ENCODE measurements around the gene USP11.

The USP11 gene

DNA sequence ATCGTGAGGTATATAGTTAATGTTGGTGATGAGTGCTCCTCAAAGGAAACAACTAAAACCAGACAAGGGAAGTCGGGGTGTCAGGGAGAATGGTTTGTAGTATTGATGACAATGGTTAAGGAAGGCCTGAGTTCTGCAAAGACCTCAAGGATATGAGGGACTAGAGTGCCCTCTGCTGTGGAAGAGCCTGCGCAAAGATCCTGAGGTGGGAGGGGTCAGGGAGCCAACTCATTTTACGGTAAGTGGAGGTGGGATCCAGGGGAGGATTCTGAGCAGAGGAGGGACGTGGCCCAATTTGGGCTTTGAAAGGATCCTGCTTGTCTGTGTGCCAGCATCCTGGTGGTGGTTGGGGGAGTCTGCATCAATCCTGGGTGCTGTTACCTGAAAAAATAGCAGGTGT lies 27.8 kb upstream of the USP11 start:
- no peak for FAIRE-seq

DNA sequence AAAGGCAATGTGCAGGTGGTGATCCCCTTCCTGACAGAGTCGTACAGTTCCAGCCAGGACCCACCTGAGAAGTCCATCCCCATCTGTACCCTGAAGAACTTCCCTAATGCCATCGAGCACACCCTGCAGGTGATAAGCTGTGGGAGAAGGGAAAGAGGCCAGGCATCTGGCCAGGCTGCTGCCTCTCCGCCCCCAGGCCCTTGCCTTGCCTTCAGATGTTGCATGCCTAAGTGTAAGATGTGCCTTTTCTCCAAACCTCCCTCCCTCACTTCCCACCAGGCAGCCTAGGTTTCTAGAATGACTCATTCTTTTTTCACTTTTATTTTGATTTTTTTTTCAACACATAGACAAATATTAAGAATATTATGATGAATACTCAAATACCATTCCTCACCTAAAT lies 26.5 kb upstream of the USP11 start:
- FAIRE-seq: peak; percentile 74

DNA sequence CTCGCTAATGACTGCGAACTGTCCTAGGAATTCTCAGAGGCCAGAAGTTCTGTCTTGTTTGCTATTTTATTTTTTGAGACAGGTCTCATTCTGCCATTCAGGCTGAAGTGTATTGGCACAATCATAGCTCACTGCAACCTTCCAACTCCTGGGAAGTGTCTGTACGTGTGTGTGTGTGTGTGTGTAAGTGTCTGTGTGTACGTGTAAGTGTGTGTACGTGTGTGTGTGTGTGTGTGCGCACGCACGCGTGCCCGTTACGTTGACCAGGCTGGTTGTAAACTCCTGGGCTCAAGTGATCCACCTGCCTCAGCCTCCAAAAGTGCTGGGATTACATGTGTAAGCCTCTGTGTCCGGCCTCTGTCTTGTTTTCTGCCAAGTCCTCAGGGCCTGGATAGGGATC lies 24.7 kb upstream of the USP11 start:
- FAIRE-seq: no peak

DNA sequence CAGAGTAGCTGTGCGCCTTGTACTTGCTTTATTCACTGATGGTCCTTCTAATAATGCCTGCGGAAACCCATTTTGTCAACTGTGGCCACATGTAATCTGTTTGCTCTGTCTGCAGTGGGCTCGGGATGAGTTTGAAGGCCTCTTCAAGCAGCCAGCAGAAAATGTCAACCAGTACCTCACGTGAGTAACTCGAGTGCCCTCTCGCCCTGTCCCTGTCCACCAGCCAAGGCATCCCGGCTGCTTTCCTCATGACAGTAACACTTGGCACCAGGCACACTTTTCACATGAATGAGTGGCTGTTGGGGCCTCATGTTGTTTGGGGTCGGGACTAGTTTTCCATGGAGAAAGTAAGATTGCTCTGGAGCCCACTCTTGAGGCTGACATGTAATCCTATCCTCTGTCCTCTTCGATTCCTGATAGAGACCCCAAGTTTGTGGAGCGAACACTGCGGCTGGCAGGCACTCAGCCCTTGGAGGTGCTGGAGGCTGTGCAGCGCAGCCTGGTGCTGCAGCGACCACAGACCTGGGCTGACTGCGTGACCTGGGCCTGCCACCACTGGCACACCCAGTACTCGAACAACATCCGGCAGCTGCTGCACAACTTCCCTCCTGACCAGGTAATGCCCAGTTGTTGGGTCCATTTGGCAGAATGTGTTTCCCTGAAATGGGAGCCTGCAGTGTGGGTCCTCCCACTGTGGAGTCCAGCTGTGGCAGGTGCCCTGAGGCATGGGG lies 23.1 kb upstream of the USP11 start:
- FAIRE-seq: no peak

DNA sequence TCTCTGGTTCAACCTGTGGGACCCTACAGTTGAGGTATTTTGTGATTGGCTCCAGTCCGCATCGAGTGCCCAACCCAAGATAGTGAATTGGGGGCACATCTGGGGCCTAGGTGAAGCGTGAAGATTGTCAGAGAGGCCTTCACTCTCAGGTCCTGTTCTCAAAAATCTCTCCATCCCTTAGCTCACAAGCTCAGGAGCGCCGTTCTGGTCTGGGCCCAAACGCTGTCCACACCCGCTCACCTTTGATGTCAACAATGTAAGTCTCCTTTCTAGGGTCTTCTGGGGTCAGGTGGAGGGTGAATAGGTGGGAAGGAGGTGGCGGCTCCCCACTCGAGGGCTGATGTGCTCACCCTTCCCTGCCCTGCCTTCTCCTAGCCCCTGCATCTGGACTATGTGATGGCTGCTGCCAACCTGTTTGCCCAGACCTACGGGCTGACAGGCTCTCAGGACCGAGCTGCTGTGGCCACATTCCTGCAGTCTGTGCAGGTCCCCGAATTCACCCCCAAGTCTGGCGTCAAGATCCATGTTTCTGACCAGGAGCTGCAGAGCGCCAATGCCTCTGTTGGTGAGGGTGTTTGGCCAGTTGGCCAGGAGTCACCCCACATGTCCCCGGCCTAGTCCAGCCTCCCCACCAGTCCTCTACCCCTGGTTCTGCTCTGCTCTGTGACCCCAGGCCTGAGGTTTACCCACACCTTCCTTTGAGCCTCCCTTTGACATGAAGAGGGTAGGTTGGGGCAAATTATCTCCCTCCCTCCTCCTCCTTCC lies 22.0 kb upstream of the USP11 start:
- no peak for FAIRE-seq

DNA sequence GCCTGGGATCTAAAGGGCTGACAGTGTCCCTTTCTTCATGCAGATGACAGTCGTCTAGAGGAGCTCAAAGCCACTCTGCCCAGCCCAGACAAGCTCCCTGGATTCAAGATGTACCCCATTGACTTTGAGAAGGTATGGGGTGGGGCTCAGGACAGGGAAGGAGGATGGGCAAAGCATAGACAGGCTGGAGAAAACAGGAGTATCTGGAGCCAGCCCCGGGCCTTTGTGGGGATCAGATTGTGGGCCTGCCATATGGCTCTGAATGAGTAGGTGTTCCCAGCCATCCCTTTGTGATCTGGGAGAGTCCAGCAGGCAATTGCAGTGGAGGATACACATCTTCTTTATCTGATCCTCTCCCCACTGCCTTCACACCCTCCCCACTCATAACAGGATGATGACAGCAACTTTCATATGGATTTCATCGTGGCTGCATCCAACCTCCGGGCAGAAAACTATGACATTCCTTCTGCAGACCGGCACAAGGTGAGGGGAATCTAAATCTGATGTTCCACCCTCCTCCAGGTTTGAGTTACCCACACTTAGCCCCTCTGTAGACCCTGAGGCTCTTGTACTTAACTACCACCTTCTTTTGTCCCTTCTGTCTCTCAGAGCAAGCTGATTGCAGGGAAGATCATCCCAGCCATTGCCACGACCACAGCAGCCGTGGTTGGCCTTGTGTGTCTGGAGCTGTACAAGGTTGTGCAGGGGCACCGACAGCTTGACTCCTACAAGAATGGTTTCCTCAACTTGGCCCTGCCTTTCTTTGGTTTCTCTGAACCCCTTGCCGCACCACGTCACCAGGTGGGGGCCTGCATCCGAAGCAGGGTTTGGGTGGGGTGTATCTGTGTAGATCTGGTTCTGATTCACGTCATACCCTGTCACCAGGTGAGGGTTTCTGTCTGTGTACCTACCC lies 20.2 kb upstream of the USP11 start:
- no peak for FAIRE-seq

DNA sequence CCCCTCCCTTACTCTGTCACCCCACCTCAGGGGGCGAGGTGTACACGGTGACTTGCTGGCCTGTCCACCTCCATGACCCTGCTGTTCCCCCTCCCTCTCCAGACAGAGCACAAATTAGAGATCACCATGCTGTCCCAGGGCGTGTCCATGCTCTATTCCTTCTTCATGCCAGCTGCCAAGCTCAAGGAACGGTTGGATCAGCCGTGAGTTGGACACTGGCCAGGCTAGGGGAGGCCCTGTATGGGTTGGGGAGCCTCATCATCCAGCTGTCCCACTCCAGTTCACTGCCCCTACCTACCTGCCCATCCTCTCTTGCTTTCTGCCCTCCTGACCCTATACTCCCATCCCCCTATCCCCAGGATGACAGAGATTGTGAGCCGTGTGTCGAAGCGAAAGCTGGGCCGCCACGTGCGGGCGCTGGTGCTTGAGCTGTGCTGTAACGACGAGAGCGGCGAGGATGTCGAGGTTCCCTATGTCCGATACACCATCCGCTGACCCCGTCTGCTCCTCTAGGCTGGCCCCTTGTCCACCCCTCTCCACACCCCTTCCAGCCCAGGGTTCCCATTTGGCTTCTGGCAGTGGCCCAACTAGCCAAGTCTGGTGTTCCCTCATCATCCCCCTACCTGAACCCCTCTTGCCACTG lies 18.3 kb upstream of the USP11 start:
- FAIRE-seq: no peak

DNA sequence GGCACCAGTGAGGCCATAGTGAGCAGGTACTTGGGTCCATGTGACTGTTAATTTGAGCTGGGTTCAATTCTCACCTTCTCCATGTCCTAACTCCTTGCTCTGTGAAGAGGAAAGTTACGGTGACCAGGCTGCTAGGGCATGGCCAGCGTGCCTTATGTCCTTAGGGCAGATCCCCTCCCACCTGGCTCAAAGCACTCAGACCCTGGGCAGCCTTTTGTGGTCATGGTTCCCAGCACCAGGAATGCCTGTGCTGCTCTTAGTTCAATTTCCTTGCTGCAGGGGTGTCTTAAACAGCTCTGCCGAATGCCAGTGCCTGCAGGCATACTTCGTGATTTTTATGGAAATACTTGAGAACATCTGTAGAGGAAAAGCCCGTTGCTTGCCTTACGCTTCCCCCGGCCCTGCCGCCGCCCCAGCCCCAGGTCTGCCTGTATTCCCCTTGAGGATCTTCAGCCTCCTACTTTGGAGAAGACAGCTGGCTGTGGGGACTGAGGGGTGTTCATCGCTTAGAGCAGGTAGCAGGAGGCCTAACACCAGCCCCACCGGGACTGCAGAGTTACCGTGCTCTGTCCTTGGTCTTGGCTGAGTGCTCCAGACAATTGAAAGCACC lies 17.4 kb upstream of the USP11 start:
- no peak for FAIRE-seq

DNA sequence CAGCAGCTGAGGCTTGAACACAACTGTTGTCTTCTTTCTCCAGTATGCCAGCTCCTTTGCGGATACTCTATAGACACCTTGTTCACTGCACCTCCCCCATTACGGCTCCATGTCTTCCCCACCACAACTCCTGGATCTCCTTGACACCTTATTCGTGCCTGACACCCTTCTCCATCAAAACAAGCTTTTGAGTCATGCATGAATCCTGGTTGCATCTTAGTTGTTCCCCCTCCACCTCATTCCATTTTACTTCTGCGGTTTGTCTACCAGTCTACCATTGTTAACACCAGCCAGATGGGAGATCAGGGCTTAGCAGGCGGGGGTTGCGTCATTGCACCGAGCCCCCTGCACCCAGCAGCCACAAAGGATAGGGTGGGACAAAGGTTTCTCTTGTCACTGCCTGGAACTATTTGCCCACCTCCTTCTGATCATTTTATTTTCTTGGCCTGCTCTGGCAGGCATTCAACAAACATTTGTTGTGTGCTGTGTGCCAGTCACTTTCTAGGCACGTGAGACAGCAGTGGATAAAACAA lies 16.4 kb upstream of the USP11 start:
- FAIRE-seq: no peak

DNA sequence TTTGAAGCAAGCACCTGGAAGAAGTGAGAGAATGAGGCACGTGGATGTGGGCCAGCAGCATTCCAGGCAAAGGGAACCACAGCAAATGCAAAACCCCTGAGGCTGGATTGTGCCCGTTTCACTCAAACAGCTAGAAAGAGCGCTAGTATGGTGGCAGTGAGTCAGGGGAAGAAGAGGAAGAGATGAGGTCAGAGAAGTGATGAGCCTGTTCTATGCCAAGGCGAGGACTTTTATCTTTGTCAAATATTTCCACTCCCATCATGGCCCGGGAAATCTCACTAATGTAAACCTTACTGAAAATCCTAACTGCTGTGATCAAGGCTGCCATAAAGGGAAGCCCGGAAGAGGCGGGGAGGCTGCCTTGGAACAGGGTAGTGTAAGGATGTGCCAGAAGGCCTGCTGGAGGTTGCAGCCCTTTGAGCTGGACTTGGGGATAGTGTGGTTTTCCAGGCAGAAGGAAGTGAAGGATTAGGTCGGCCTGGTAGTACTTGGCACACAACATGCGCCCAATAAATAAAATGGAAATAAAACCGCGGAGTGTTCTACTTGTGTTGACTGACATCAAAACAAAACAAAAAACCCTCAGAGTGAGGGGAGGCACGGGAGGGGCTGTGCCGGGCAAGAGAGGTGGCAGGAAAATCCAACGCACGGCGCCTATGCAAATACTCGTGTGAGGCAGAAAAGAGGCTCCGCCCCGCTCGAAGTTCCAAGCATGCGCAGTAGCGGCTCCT lies 15.5 kb upstream of the USP11 start:
- no peak for FAIRE-seq

DNA sequence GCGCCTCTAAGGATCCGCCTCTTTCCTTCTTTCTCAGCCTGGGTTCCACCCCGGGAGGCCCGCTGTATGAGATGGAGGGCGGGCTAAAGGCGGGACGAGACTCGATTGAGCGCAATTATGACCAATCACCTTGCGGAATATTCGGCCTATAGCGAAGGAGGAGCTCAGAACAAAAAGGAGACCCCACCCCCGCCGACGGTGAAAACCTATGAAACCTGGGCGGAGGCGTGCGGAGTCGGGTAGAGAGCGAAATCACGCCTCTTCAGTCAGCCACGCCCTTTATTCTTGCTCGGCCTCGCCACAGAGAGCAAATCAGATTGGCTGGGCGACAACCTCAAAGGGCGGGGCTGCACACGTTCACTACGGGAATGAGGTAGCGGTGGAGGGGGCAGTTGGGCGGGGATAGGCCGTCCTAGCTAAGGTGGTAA lies 14.9 kb upstream of the USP11 start:
- peak; percentile 99 for FAIRE-seq

DNA sequence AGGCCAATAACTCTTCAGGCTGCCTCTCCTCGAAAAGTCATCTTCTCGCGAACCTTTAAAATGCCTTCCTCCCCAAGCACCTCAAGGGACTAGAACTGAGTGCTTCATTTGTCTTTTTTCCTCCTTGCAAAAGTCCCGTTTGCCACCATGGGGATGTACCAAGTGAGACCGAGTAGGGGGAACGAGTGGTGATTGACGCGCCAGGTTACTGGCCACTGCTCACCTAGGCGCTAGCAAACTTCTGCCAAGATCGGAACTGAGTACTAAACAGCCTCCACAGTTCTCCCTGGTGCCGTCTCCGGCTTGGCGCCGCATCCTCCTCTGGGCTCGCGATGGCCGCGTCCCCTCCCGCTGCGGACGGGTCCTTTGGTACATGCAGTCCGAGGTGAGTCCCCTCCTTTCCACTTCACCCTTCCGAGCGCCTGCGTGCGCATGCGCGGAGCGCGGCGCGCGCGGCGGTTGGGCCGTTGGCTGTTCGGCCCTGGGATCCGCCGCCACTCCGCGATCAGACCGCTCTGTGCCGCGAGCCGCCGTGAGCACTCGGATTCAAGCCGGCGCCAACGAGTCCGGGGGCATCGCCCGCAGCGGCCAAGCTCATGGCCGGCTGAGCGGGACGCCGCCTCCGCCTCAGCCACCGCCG lies 14.4 kb upstream of the USP11 start, which contains the start of gene CDK16:
TSS of gene CDK16 (plus strand) at position 402 of the 640 bp plus-strand sequence. CDS start 4,877 bp downstream, outside the sequence.
- no peak for FAIRE-seq

DNA sequence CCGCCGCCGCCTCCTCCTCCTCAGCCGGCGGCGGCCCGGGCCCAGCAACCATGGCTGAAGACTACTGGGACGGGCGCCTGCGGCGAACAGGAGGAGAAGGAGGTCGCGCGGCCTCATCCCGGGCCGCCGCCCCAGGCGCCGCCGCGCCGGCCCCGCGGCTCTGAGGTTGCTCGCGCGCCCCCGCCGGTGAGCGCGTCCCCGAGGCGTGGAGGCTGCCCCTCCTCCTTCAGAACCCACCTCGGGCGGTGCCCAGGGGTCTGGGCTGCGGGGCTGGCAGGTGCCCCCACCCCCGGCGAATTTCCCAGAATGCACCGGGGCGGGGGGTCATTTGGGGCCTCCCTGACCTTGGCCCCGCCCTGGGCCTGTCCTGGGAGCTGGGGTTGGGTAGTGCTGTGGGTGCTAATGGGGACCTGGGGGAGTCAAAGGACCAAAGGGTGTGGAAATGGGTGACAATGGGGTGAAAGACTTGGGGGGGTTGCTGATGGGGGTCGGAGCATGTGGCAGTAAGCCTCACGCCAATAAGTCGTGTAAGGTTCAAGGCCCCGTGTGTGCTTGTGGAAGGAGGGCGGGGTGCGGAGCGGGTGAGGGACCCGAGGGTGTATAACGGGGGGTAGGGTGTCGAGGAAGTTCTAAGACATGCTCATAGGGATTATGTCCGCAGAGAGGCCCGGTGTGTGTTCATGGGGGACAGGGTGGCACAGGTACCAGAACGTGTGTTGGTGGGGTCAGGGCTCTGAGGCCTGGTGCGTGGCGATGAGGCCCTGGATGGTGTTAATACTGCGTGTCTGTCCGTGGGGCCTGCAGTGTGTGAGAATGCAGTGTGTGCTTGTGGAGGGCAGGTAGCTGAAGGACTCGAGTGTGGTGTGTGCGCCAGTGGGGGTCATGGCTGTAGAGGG lies 13.6 kb upstream of the USP11 start:
- no peak for FAIRE-seq

DNA sequence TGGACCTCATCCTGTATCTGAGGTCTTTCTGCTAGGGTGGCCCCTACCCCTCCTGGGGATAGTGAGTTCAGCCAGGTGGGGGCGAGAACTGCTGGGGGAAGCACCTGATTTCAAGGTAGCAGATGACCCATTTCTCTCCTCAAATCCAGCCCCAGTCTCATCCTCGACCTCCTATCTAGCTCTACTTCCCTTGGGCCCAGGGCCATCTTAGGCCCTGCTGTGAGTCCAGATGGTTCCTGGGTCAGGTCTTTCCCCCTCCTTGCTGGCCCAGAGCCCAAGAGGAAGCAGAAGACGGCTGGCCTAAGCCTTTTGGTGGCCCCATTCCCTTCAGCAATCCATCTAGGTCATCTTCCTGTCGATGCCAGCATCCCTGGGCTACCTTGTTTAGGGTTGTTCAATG lies 11.1 kb upstream of the USP11 start:
- no peak for FAIRE-seq

DNA sequence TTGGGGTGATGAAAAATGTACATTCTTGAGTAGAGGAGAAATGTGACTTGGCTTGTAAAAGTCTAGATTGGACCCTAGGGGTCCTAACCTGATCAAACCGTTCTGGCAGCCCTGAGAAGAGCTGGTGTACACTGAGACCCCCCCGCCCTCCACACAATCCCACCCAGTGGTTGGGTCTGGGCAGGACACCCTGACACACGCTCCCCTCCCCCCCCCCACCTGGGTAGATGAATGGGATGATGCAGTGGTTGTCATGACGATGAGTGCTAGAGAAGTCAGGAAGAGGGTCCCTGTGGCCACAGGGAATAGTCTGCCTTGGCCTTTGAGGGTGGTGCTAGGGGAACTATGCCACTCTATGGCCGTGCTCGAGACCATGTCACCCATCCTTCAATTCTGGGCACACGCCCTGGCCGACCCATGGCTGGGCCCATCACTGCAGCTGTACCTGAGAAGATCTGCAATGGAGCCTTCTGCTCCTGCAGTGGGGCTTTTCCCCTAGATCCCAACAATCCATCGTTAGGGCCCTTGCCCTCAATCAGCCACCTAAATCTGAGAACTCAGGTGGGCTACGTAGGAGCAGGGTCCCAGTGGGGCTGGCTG lies 10.0 kb upstream of the USP11 start:
- FAIRE-seq: no peak

DNA sequence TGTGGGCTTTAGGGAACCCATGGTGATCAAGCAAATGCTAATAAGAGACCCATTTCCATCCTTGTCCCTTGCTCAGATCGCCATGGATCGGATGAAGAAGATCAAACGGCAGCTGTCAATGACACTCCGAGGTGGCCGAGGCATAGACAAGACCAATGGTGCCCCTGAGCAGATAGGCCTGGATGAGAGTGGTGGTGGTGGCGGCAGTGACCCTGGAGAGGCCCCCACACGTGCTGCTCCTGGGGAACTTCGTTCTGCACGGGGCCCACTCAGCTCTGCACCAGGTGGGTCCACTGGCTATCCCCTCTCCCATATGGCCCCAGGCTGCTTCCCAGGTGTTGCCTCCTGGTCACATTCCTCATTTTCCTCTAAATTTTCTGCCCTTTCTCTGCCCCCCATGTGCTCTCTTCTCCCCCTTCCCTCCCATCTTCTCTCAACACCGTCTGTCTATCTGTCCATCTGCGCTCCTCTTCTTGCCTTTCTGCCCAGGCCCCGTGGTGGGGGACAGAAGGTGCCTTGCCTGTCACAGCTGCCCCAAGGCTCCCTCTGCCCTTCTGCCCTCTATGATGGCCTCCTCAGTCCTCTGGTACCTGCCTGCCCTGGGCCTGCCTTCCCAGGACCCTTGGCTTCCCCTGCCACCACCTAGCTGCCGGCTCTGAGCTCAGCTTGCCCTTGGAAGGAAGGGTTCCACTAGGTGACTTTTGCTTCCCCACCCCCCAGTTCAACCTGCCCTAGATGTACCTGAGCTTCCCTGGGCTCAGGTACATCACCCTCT lies 9.1 kb upstream of the USP11 start:
- no peak for FAIRE-seq

DNA sequence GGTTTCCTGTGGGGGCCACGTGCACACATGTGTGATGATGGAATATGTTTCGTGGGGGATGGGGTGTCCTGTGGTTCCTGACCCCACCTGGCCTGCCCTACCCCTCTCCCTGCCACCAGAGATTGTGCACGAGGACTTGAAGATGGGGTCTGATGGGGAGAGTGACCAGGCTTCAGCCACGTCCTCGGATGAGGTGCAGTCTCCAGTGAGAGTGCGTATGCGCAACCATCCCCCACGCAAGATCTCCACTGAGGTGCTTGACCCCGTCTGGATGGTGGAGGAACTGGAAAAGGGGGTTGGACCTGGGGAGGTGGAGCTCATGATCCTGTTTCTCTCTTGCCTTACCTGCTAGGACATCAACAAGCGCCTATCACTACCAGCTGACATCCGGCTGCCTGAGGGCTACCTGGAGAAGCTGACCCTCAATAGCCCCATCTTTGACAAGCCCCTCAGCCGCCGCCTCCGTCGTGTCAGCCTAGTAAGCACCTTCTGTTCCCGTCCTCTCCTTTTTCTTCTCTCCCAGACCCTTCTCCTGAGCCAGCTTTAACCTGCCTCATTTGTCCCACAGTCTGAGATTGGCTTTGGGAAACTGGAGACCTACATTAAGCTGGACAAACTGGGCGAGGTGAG lies 8.4 kb upstream of the USP11 start:
- no peak for FAIRE-seq

DNA sequence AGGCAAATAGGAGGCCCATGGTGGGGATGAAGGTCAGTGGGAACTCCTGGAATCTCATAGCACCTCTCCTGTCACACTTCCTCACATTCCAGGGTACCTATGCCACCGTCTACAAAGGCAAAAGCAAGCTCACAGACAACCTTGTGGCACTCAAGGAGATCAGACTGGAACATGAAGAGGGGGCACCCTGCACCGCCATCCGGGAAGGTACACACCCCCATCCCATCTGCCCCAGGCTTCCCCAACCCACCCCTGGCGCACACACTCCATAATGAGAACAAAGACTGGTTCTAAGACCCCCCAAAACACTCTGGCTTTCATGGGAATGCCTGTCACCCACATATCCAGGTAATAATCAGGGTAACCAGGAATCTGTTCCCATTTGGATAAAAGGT lies 7.9 kb upstream of the USP11 start:
- no peak for FAIRE-seq

Data from G401.6 (cell line).